GM12864 (cell line): ENCODE data around the gene RAB36.

ENCODE experiments used
- DNase-seq: peaks from one replicate; pipeline ENCODE4 v3.0.0-alpha.2; 2011; ENCODE audit warnings: low read depth
- H3K4me3 ChIP-seq: 2 replicates; pipeline ENCODE4 v1.5.1; 2011; ENCODE audit warnings: mild to moderate bottlenecking, low read depth, low read length, control low read depth
- CTCF ChIP-seq: IDR thresholded peaks from 2 replicates; pipeline ENCODE4 v1.5.1; 2011; ENCODE audit warnings: low read depth, mild to moderate bottlenecking, moderate library complexity, low read length, control low read depth, inconsistent platforms; ENCODE audit errors: missing control alignments

The RAB36 gene

GRCh38 chr22:23113847-23114720 is 31.2 kb upstream of the RAB36 start:
- no peak for DNase-seq
- TF ChIP-seq CTCF: no peak
- H3K4me3 ChIP-seq: no peak overlapping the region

GRCh38 chr22:23114721-23115020 is 30.6 kb upstream of the RAB36 start:
- no peak overlapping the region for H3K4me3 ChIP-seq
- no peak for TF ChIP-seq CTCF
- no peak for DNase-seq

GRCh38 chr22:23115369-23115768 is 29.9 kb upstream of the RAB36 start:
- H3K4me3 ChIP-seq: no peak overlapping the region
- no peak for TF ChIP-seq CTCF
- DNase-seq: no peak

- no peak for TF ChIP-seq CTCF
- no peak overlapping the region for H3K4me3 ChIP-seq
- DNase-seq: no peak
Observed at GRCh38 chr22:23115825-23116494, 29.3 kb upstream of the RAB36 start.

- no peak for TF ChIP-seq CTCF
- no peak for DNase-seq
- no peak overlapping the region for H3K4me3 ChIP-seq
Observed at GRCh38 chr22:23116506-23117263, 28.6 kb upstream of the RAB36 start.

- H3K4me3 ChIP-seq: no peak overlapping the region
- DNase-seq: no peak
- TF ChIP-seq CTCF: no peak
Observed at GRCh38 chr22:23117275-23117674, 28.0 kb upstream of the RAB36 start.
